KG1 (cell line): Measurements from ENCODE around the gene ARHGAP21.
"Not testable (repeated sequence)": the region's sequence is repeated elsewhere in the genome, so short reads cannot be mapped to it uniquely, and the experiment has no call there.

ENCODE experiments used
- DNase-seq: peaks from one replicate; lab custom pipeline; 2025; lab: John Stamatoyannopoulos, UW

Gene ARHGAP21

DNA sequence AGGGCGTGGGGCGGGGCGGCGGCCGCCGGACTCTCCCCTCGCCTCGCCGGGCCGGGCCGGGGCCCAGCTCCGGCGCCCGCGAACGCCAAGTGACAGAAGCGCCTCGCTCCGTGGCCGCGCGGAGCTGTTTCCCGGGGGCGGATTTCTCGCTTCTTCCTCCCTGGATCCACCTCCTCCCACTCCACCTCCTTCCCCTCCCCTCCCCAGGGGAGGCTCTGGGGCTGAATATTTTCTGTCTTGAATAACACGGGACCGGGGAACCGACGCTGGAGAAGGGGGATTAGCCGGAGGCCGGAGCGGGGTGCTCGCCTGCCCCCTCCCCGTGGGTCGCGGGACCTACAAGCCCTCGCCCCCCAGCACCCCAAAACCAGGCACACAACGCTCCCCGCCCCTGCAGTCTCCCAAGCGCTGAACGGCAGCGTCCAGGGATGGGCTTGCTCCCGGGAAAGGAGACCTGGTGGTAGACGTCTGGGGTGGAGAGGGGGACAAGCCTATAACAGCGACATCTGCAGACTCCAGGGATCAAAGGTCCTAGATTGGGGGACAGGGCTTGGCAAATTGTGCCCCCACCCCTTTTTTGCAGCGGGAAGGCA, at the start of gene ARHGAP21:
ARHGAP21 (minus strand) TSS at position 100 of the 593 bp plus-strand sequence. CDS start 1,988 bp downstream, outside the sequence.
- DNase-seq: no peak

DNA sequence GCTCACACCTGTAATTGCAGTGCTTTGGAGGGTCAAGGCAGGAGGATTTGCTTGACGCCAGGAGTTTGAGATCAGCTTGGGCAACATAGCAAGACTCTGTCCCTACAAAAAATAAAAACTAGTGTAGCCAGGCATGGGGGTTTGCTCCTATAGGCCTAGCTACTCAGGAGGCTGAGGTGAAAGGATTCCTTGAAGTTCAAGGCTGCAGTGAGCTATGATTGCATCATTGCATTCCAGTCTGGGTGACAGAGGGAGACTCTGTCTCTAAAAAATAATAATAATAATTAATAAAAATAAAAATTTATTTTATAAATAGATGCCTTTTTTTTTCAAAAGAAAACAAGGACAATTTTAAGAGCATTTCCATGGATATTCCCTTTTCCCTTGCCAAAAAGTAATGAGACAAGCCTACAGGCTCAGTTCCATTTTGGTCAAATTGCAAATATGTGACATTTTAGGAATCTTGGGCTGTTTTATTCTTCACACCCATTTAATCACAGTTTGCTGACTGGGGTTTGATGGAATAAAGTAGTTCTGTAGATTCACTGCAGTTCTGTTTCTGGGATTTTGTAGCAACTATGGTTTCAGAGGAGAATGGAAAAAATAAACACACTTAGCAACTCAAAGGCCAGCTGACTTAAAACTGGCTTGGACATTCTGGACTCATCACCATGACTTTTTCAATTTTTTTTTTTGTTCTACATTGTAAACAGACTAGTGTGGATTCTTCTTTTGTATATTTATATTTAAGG, 48.4 kb upstream of the ARHGAP21 start:
- no peak for DNase-seq

DNA sequence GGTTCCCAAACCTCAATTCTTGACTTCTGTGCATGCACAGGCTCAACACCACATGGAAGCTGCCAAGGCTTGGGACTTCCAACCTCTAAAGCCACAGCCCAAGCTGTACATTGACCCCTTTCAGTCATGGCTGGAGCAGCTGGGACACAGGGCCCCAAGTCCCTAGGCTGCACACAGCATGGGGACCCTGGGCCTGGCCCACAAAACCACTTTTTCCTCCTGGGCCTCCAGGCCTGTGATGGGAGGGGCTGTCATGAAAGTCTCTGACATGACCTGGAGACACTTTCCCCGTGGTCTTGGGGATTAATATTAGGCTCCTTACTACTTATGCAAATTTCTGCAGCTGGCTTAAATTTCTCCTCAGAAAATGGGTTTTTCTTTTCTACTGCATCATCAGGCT, 41.3 kb upstream of the ARHGAP21 start:
- not testable (repeated sequence) for DNase-seq

DNA sequence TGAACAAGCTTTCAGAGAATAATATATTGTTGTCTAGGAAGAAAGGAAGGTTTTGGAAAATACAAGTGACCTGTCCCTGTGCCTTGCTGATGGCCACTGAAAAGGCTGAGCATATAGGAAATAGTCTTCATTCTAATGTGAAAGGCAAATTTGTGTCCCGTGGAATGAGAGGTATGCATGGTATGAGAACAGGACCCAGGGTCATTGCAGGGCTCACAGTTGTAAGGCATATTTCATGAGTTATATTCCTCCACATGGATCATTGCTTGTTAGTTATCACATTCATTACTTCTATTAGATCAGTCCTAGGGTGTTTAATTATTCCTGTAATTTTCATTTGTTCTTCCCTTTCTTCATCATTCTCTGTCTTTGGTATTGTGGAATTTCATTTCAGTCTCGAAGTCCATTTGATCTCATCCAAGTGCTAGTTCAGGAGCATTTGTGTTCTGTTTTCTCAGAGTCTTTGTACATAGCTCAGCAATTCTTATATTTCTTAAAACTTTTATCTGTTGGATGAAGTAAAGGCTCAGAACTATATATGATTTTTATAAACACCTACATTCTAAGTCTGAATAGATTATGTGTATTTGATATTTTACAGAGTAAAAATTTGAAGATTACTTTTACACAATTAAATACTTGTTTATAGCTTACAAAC, 39.4 kb upstream of the ARHGAP21 start:
- DNase-seq: no peak

DNA sequence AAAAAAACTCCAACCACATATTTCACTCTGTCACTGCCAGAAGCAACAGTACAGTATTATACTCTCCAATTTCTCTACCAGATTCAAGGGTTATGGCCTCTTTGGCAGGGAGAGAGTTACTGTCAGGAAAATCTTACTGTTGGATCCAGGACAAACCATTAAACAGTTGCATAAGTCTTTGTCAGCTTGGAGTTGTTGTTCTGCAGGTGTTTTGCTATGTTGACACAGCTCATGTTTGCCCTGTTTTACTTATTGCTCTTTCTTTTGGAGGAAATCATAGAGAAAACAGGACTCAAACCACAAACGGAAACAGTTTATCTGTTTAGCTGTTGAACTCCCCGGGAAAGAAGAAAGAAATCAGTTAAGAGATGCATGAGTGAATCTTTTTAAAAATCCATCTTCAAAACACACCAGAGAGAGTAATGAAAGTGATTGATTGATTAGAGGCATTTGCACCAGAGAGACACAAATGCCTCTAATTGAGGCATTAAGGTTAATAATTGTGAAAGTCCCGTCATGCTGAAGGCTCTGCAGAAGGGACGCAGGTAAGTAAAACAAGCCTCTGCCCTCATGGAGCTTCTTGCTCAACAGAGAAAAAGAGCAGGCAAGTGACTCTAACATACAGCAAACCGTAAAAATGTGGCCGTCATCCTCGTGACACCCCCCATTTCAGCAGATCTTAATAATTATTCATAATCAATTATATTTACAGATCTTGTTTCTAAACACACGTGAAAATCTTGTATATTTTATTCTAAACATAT, 38.7 kb upstream of the ARHGAP21 start:
- DNase-seq: no peak

DNA sequence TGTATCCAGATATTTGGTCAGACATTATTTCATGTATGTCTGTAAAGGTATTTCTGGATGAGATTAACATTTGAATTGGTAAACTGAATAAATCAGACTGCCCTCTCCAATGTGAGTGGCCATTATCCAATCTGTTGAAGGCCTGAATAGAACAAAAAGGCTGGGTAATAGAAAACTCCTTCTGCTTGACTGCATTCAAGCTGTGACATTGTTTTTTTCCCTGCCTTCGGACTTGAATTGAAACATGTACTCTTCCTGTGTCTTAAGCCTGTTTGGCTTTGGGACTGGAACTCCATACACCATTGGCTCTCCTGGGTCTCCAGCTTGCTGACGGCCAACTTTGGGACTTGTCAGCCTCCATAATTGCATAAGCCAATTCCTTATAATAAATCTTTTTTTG, 36.0 kb upstream of the ARHGAP21 start:
- no peak for DNase-seq

DNA sequence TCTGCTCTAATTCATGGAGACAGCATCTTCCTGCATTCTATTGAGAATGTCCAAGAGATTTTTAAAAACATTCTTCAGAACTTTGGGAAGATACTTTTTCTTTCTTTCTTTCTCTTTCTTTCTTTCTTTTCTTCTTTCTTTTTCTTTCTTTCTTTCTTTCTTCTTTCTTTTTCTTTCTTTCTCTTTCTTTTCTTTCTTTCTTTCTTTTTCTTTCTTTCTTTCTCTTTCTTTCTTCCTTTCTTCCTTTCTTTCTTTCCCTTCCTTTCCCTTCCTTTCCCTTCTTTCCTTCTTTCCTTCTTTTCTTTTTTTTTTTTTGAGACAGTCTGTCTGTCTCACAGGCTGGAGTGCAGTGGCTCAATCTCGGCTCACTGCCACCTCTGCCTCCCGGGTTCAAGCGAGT, 34.6 kb upstream of the ARHGAP21 start:
- DNase-seq: not testable (repeated sequence)

DNA sequence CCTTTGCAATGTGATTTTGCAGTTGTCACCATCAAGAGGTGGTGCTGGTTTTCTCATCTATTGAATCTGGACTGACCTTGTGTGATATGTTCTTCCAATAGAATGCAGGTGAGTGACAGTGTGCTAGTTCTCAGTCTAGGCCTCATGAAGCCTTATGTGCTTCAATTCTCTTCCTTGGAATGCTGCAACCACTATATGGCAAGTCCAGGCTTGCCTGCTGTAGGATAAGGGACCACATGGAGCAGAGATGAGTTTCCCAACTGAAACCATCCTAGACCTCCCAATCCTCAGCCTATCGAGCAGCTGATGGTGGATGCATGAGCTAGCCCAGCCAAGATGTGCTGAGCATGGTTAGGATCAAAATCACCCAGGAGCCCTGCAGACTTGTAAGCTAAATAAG, 32.6 kb upstream of the ARHGAP21 start:
- DNase-seq: no peak

DNA sequence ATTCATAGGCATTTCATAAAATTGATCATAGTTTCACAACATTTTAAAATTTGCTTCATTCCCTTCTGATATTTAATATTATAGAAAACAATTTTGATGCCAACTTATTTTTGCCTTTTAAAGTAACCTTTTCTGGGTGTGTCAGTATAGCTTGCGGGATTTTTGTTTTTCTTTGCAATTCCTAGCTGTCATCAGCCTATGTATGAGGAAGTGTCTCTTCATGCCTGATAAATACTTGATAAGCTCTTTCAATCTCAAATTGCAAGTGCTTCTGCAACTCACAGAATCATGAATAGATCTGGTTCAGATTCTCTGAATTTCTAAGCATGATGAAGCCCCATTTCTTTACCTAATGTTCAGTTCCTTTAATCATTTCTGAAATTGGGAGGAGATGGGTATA, 28.0 kb upstream of the ARHGAP21 start:
- no peak for DNase-seq

DNA sequence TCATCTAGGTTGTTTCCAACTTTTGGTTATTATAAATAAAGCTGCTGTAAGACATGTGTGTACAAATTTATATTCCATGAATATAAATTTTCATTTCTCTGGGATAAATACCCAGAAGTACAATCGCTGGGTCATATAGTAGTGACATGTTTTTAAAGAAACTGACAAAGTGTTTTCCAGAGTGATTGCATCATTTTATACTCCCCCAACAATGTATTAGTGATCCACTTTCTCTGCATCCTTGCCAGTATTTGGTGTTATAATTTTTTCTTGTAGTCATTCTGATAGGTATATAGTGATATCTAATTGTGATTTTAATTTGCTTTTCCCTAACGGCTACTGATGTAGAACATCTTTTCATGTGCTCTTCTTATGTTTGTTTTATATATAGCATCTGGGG, 27.0 kb upstream of the ARHGAP21 start:
- no peak for DNase-seq

DNA sequence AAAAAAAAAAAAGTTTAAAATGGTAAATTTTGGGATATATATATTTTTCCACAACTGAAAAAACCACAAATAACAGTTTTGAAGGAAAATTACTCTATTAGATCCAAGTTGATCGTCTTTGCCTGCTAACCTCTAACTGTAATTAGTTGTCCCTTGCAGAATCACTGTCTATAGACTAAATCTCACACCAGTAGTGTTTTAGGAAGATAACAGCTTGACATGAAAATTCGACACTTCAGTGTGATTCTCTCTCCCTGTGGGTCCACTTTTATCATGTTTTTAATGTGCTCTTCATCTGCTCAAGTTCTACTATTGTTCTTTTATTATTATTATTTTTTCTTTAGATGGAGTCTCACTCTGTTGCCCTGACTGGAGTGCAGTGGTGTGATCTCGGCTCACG, 24.5 kb upstream of the ARHGAP21 start:
- DNase-seq: no peak

DNA sequence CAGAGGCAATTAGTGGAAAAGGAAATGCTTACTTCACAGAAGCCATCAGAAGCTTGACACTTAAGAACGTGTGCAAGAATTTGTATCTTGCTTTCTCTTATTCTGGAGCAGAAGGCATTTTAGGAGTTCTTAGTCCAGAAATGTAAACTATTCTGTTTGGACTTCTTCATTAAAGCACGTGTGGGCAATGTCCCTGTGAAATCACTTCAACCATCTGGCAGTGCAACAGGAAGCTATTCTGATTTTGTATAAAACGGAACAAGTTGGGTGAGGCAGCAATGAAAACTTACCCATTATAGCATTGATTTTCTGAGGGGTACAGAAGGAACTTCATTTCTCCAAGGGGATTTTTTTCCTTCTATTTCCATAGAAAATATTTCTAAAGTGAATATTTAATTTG, 21.3 kb upstream of the ARHGAP21 start:
- DNase-seq: no peak

DNA sequence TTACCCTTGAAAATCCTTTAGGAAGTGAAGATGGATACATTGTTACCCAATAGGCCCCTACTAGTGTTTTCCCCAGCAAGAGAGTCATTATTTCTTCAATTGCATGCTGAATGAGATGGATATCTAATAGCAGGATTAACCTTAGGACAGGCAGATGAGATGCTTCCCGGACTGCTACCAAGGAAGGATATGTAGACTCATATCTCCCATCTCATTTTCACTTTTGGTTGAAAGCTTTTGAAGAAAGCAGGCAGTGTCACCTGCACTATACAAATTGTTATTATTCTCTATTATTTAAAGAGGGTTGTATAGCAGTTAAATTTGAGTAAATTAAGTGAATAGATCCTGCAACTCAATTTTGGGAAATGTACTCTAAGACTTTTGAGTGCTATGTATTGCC, 17.0 kb upstream of the ARHGAP21 start:
- no peak for DNase-seq

DNA sequence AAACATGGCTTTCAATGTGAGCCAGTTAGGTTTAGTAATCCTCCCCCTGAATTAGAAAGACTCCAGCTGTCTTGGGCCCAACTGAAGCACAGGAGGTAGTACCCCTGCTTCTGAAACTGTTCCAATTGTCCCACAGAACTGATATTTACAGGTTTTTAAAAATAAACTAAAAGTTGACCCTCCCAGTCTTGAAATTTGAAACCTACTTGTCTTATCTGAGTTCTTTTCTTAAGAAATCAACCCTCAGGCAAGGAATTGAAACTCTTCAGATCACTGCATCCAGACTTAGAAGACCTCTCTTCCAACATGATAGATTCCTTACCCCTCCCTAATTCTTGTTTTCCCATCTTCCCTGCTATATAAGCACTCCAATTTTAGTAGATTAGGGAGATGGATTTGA, 13.3 kb upstream of the ARHGAP21 start:
- no peak for DNase-seq

DNA sequence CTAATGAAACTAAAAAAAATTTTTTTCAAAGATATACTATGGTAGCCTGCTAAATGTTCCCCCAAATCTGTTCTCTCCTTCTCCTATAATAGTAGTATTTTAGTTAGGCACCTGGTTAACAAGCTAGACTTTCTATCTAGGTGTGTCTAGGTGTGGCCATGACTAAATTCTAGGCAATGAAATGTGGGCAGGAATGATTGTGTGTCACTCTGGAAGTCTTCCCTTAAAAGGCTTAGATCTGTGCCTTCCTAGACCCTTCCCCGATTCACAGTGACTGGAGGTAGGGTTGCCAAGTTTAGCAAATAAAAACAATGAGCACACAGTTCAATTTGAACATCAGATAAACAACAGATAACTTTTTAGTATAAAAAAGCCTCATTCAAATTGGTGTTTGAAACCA, 8.3 kb upstream of the ARHGAP21 start:
- DNase-seq: no peak

DNA sequence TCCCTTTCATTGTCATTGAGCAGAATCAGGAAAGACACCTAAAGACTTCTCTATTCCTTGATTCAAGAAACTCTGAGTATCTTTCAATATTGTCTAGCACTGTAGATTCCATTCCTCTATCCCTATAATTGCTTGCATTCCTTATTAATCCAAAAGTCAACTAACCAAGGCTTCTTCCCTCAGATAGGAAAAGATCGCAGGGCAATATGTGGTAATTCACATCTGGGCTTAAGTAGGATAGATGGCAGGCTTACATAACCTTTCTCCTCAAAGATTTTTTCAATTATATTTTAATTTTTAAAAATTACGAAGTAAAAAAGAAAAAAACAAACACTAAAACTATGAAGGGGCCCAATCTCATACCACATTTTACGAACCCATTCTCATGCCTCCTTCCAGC, 7.1 kb upstream of the ARHGAP21 start:
- DNase-seq: no peak

DNA sequence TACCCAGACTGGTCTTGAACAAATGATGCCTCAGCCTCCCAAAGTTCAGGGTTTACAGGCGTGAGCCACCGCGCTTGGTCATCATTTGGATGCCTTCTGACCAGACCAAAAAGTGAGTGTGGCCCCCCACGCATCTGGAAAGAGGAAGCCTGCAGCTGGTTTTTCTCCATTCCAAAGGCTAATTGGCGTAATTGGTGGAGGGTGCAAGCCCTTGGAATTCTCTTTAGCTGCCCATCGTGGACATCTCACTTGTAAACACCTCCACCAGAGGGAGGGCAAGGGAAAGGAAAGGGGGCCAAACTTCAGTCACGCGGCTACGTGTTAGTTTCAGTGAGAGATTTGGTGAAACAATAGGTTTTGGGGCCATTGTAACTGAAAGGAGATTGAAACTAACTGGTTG, 4.1 kb upstream of the ARHGAP21 start:
- DNase-seq: no peak

DNA sequence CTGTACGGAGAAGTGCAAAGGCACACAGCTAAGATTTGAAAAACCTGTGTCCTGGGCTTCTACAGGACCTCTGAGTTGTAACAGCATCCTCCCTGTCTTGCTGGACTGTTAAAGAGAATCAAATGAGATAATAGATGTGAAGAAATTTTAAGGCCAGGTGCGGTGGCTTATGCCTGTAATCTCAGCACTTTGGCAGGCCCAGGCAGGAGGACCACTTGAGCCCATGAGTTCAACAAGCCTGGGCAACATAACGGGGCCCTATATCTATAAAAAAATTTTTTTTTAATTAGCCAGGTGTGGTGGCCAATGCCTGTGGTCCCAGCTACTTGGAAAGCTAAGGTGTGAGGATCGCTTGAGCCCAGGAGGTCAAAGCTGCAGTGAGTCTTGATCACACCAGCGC, 2.9 kb upstream of the ARHGAP21 start:
- no peak for DNase-seq

DNA sequence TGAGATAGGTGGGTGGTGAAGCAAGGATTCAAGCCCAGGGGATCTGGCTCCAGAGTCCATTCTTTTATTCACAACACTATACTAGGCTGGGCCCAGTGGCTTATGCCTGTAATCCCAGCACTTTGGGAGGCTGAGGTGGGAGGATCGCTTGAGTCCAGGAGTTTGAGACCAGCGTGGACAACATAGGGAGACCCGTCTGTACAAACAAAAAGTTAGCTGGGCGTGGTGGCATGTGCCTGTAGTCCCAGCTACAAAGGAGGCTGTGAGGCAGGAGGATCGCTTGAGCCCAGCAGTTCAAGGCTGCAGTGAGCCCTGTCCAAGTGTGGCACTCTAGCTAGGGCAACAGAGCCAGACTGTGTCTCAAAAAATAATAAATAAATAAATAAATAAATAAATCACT, 2.3 kb upstream of the ARHGAP21 start:
- DNase-seq: not testable (repeated sequence)

DNA sequence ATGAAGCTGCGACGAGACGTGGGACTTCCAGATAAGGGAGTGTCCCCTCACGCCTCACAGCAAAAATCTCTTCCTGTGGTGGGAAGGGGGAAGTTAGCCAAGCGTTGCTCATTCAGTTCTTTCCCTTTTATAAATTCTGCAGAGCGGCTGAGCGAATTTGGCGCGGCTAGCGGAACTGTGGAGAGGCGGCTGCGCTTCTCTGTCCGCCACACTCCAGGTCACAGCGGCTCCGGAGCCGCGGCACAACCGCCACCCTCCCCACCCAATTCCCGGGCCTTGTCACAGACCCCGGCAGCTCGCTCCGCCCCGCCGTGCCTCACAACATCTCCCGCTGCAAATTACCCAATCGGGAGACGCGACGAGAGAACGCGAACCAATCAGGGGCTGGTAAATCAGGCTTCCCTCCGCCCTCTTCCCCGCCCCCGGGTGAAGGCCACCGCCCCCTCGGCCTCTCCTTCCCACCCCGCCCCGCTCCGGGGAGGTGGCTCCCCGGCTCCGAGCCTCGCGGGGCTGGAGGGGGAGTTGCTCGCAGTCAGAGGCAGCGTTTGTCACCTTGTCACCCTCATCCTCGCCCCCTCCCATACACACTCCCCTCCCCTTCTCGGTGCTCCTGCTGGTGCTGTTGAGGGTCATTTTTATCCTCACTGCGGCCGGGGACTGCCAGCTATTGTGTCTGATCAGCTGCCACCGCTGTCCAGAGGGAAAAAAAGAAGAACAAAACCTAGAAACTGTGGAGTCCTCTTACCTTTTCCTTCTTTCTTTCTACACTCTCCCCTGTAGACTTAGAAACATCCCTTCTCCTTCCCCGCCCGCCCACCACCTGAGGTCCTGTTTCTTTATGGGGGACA, 918 bp upstream of the ARHGAP21 start:
- peak; percentile 51 for DNase-seq

DNA sequence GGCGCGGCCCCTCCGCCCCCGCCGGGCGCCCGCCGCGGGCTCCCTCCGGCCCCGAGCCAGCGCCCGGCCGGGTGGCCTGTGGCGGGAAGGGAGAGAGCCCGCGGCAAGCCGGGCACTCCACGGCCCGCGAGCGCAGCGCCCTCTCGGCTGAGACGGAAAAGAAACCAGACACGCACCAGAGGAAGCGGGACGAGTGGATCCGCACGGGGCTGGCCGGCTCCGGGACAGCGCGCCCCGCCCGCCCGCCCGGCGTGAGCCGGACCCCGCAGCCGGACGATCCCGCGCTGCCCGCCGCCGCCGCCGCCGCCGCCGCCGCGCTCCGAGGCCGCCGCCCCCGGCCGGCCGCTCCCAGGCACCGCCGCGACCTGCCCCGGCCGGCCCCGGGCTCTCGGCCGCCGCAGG, 300 bp downstream of the ARHGAP21 start:
- no peak for DNase-seq
